NCI-H69 (cell line): ENCODE results near the gene KCNK16.
"Not testable (repeated sequence)": the region's sequence is repeated elsewhere in the genome, so short reads cannot be mapped to it uniquely, and the experiment has no call there.

Experiments
- DNase-seq: peaks from one replicate; lab custom pipeline; 2025; lab: John Stamatoyannopoulos, UW

Gene KCNK16

DNA sequence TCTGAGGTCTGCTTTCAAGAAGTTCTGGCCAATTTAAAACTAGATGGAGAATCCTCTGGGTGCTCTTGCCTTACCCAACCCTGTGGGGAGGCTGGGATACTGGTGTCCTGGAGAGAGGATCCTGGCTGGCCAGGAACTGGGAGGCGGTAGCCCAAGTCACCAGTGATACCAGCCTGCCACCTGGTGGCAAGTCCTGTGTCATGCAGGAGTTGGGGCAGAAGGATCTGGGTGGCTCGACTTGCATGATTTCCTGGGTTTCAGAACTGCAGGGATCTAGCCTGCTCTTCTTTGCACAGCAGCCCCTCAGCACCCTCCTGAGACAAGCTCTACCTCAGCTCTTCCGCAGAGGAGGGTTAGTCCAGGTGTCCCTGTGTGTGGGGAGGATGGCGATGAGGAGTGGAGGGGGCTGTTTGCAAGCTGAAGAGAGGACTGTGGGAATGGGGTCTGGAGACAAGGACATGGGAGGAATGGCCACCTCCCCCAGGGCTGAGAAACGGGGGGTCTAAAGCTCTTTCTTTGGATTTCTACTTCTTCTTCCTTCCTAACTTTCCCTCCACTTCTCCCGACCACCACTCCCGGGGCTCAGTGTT is 12.5 kb downstream of the KCNK16 start:
- DNase-seq, result peak; percentile 64

DNA sequence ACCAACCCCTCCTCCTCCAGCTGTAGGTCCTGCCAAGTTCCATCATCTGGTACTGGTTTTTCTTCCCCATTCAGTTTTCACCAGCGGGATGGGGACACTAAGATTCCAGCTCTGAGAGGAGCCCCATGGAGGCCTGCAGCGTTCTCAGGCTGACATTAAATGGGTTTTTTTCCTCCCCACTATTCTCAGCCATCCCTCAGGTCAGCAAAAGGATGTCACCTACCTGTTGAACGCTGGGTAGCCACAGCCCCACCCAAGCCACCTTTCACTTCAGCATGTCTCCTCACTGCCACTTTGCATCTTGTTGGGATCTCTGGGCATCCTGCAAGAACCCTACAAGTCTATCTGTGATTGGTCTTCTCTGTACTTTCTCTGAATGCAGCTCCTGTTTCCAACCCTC is 15.0 kb downstream of the KCNK16 start:
- DNase-seq, result no peak

DNA sequence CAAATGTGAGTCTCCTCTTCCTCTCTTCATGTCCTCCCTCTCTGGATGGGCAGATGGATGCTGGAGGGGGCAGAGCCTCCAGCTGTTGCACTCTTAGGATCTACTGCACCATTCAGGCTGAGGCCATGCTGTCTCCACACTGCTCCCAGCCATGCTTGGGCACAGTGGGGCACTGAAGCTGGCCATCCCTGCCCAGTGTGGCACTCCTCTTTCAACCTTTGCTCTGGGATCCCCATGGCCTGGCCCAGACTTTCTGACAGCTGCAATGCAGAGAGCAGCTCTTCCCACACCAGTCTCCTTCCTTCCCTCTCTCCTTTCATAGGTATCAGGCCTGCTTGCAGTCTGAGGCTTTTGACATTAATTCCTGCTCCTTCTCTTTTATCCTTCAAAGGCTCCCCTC is 17.6 kb downstream of the KCNK16 start:
- no peak for DNase-seq

- no peak for DNase-seq
These were observed 18.9 kb downstream of the KCNK16 start for GRCh38 chr6:39303425-39304153.

DNA sequence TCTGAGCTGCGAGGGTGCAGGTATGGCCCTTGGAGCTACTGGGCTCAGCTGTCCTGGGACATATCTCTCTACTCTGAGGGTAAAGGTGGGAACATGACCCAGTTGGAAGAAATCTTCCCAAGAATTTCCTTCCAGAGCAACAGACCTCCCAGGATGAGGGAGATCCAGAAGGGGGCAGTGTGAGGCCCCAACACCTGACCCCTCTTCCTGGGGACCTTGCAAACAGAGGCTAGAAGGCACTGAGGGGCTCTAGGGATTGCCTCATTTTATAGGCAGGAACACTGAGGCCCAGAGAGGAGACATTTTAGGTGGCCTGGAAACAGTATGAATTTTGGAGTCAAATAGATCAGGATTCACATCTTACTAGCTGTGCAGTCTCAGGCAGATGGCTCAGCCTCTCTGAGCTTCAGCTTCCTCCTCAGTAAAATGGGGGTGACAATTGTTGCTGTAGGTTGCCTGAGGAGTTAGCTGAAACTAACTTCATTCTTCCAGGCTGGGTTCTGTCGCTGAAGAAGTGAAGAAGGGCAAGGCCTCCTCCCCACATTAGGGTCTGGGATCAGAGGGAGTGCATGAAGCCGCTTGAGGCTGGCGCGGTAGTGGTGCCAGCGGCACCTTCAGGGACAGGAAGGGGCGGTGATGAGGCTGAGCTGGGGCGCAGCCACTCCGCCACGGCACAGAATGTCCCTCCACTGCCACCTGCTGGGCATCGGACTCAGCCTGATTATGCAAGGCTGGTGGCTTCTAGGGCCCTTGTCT is 19.7 kb downstream of the KCNK16 start:
- peak; percentile 66 for DNase-seq

DNA sequence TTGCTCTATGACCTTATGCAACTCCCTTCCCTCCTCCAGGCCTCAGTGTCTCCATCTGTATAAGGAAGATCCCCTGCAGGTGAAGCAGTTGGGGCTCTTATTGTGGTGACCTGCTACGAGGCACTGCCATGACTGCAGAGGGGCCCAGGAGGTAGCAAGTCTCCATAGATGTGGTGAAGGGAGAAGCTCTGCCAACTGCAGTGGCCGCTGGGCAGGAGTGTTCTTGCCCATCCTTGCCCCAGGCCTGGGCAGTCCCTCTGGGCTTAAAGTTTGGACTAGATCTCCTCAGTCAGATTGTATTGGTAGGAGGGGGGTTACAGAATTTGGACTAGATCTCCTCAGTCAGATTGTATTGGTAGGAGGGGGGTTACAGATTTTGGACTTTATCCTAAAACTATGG is 20.5 kb downstream of the KCNK16 start:
- DNase-seq, result no peak

DNA sequence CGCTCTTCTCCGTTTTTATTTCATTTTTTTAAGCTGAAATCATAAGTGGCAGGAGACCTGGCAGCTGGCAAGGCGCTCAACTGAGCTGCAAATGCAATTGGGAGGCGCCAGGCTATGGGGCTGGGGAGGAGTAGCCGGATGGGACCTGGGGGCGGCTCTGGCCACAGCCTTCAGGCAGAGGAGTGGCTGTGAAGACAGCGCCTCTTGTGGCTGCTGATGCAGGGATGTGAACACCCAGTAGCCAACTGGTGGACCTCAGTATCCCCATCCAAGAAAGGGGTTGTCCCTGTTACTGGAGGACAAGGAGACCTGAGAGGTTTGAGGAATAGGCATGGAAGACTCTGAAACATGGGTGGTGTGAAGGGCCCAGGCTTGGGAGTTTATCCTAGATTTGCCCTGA is 20.9 kb downstream of the KCNK16 start:
- DNase-seq, result no peak

DNA sequence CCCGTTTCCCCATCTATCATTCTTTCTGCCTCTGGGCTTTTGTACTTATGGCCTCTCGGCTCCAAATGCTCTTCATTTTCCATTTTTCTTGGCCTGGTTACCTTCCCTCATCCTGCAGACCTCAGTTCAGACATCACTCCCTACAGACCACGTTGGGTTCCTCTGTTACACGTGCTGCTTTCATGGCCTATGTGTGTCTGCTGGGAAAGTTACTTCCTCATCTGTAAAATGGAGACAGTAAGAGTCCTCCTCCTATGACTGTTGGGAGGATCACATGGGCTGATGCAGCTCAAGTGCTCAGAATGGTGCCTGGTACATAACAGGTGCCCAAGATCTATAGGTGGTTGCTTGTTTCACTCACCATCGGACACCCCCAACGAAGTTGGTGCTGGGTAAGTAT is 21.8 kb downstream of the KCNK16 start:
- DNase-seq, result no peak

DNA sequence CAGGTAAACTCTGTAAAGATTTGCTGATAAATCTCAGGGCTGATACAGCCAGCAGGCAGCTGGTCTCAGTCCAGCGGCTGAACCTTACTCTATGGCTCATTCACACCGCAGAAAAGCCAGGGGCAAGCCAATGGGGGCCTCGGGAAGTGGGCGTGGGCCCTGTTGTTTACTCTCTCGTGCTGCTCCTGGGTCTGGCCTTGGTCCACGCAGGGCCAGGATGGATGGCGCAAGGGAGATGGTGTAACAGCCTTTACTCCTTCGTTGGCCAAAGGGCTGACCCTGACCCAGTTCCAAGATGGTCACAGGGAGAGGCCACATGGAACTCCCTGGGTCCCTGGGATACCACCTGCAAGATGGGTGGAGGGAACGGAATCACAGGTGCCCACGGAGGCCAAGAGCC is 24.4 kb downstream of the KCNK16 start:
- DNase-seq, result no peak

DNA sequence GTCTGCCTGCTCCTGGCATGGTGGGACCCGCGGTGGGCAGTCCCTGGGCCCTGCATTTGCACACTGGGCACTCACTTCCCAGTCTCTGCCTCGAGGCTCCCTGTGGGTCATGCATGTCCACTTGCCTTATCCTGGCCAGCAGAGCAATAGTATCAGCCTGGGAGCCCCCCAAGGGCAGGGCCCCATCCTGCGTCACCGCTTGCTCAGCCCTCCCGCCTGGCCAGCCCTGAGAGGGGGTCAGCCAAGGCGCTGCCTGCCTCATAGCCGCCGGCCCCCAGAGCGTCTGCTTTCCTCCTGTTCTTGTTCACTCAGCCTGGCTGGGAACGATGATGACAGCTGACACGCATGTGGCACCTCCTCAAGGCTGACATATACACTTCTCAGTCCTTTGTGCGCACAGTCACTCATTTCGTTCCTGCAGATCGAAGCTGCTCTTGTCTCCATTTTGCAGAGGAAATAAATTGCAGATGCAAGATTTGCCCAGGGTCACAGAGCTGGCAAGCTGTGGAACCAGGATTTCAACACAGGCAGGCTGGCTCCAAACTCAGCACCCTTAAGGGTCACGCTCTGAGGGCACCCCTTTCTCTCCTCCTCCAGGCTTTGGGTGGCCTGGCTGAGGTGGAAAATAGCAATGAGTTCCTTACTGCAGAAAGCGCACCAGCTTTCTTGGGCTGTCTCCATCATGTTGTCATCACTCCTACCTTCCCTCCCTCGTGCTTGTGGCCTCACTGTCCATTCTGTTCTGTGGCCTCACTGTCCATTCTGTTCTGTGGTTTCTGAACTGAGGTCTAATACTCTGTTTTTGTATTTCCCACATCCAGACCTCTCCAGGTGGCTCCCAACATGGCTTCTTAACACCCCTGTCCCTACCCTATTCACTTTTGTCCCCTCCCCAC is 25.5 kb downstream of the KCNK16 start:
- no peak for DNase-seq

DNA sequence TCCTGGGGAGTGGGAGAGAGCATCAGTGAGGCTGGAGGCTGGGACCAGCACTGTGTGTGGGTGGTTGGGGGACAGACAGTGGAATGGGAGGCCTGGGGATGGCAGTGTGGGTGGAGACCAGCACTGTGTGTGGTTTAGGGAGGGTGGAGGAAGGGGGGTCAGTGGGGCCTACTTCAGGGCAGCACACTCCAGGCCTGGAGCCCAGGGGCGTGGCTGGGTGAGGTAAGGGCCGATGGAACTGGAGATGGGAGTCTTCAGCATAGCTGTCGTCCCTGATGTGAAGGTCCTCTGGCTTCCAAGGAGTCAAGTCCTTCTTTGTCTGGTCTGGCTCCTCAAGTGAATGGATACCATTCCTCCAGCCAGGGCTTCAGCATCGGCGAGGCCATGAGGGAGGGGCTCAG is 26.9 kb downstream of the KCNK16 start:
- no peak for DNase-seq

- no peak for DNase-seq
These were observed 27.6 kb downstream of the KCNK16 start for GRCh38 chr6:39294899-39295298.

DNA sequence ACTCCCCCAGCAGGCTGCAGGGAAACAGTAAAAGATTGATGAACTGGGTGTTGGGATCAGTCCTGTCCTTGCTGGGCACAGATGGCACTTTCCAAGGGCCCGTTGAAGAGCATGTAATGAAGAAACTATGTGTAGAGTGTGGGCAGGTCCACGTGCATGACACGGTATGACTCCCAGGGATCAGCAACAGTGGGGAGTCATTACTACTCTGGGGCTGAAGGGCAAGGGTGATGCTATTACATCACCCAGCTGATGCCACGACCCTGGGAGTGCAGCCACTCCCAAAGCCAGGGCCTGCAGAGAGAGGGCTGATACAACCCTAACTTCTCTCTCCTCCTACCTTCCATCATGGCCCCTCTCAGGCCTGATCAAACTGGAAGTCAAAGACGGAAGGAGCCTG is 28.4 kb downstream of the KCNK16 start:
- DNase-seq, result no peak

GRCh38 chr6:39292637-39293036 is 29.9 kb downstream of the KCNK16 start:
- no peak for DNase-seq

GRCh38 chr6:39289490-39289889 is 33.0 kb downstream of the KCNK16 start:
- no peak for DNase-seq

- no peak for DNase-seq
These were observed 34.9 kb downstream of the KCNK16 start for GRCh38 chr6:39287601-39288000.

GRCh38 chr6:39286596-39286995 is 35.9 kb downstream of the KCNK16 start:
- not testable (repeated sequence) for DNase-seq

DNA sequence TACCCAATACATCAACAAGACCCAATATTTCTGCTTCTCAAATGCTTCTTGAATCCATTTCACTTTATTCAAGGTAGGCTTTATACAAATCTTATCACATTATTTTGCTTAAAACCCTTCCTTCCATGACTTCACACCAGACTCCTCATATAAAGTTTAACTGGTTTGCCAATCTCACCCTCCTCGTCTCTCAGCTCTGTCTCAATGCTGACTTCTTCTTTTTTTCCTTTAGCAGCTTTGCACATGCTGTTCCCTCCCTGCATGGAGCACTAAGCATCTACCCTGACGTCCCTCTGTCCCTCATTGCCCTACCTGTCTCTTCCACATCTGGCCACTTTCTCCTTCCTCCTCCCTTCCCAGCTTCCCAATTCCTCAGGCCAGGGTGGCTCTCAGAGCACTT is 39.7 kb downstream of the KCNK16 start:
- DNase-seq, result no peak

- DNase-seq, result no peak
These were observed 41.1 kb downstream of the KCNK16 start for GRCh38 chr6:39281312-39281980.

DNA sequence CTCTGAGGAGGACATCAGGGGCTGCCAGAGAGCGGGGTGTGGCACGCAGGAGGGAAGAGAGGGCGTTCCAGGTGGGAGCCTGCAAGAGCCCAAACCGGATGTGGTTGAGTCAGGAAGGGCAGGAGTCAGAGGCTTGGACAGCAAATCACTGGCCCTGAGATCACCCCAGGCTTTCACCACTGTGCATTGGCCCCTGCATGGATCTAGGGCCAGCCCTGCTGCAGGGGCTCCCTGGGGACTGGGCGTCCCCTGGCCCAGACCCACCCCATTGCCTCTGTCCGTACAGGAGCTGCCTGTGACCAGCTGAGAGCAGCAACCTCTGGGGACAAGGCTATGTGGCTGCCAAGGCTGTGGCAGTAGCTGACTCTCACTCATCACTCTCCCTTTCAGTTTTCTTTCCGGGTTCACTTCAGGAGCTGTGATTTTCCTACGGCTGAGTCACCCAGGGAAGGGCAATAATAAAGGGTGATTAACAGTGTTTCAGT is 42.2 kb downstream of the KCNK16 start:
- DNase-seq, result no peak

DNA sequence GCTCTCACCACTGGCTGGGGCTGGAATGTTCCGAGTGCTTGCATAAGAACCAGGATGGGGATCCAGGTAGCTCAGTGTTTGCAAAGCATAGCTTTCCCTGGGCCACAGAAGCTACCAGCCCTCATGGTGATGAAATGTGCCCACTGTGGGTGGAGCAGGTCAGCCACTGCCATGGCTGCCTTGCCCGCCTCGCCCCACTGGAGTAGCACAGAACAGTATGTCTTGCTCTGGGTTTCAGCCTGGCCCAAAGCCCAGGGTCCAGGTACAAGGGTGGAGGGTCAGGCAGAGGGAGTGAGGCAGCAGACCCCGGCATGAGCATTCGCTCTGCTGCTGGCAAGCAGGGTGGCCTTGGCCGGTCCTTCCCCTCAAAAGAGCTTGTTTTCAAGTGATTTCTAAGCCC is 43.0 kb downstream of the KCNK16 start:
- no peak for DNase-seq
